HG02943 (cell line): ENCODE data around the gene ZKSCAN5.
"Not testable (repeated sequence)": the region's sequence is repeated elsewhere in the genome, so short reads cannot be mapped to it uniquely, and the experiment has no call there.

Experiments used
- ATAC-seq: cut with Tn5 transposase; IDR thresholded peaks from one replicate; pipeline ENCODE4 v1.9.1; 2021; ENCODE audit warnings: mild to moderate bottlenecking, low read depth, moderate library complexity; ENCODE audit not compliant: unreplicated experiment

The ZKSCAN5 gene

DNA sequence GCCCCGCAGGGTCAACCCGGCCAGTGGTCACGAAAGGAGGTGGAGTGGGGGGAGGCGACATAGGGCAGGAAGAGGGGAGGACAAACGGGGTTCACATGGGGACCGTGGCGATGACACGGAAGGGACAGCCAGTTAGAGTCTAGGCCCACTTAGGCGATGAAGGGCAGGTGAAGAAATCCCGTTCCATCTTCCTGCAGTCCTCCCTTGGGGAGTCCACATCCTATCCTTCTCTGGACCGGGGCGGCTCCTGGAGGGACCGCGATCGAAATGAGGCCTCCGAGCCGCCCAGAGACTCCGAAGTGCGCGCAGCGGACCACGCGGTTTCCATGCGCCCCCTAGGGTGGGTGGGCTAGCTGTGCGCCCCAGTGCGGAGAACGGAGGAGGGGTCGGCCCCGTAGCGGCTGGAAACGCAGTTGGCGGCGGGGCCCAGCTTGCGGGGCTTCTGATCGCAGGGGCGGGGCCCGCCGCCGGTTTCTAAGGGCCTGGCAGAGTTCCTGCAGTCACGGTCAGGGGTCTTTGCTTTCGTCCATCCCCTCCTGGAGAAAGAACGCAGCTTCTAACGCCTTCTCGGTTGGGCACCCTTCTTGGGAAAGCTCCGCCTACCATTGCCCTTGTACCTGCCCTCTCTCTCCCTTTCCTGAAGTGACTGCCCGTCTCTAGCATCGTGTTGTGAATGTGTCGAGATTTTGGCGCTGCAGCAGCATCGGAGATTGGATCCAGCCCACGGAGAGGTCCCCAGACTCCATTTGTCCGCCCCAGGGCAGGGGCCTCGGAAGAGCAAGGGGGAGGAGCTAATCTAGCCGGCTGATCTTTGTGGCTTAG is 75.7 kb downstream of the ZKSCAN5 start:
- no peak for ATAC-seq

DNA sequence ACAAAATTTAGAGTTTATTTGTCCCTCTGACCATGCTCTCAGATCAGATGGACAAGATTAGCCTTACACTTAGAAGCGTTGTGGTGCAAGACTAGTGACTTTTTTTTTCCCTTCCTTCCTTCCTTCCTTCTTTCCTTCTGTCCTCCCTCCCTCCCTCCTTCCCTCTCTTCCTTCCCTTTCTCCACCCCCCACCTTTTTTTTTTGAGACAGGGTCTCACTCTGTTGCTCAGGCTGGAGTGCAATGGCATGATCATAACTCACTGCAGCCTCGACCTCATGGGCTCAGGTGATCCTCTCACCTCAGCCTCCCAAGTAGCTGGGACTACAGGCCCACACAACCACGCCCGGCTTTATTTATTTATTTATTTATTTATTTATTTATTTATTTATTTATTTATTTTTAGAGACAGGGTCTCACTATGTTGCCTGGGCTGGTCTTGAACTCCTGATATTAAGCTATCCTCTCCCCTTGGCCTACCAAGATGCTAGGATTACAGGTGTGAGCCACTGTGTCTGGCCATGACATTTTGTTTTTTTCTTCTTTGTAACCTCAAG is 76.4 kb downstream of the ZKSCAN5 start:
- ATAC-seq: not testable (repeated sequence)
